Measurements from ENCODE around the gene ARHGEF25. TPM values are rescaled to one million over a fixed set of nuclear protein-coding genes. Genes with fewer than 3 reads are reported as not detected.

The ARHGEF25 gene
- total RNA-seq, 1 donor from 2014 or later: 9.7 TPM

DNA sequence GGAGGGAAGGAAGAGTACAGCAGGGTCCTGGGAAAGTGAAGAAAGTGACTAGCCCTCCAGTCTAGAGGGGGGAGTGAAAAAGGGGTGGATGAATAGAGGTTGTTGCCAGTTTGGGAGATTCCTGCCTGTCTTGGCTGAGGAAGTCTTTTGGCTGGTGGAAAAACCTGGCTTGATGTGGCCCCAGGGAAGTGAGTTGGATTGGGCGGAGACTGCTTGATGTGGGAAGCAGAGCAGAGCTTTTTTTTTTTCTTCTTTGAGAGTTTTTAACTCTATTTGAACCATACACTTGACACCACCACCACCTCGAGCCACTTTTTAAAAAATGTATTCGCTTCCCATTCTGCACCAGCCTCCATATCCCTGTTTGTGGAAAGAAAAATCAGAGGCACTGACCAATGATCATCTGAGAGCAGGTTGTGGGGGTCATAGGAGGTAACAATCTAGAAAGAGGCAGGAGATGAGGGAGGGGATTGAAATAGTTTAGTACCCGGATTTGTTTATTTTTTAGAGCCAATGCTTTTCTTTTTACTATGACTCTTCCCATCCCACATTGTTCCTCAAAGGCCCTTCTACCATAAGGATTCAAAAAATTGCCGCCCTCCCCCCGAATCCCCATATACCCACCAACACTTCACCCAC lies 7.3 kb upstream of the ARHGEF25 start:
- Histone ChIP-seq H3K36me3 (peaks cover 45% of the 10 kb centered on the region), H3K27me3 (ENCODE audit: low read depth) (no peaks in the 10 kb centered on the region), H3K4me1 (peaks cover 58% of the 10 kb centered on the region), H3K4me3 (peak overlapping the region; percentile 83), H3K9me3 (replicated peaks) (no peaks in the 10 kb centered on the region), H3K27ac (replicated peaks) (peak overlapping the region; percentile 92)
- intact Hi-C loops (cut with micrococcal nuclease): no loop called here
- TF ChIP-seq, protein P1, sequence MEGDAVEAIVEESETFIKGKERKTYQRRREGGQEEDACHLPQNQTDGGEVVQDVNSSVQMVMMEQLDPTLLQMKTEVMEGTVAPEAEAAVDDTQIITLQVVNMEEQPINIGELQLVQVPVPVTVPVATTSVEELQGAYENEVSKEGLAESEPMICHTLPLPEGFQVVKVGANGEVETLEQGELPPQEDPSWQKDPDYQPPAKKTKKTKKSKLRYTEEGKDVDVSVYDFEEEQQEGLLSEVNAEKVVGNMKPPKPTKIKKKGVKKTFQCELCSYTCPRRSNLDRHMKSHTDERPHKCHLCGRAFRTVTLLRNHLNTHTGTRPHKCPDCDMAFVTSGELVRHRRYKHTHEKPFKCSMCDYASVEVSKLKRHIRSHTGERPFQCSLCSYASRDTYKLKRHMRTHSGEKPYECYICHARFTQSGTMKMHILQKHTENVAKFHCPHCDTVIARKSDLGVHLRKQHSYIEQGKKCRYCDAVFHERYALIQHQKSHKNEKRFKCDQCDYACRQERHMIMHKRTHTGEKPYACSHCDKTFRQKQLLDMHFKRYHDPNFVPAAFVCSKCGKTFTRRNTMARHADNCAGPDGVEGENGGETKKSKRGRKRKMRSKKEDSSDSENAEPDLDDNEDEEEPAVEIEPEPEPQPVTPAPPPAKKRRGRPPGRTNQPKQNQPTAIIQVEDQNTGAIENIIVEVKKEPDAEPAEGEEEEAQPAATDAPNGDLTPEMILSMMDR (IDR thresholded peaks at IDR 0.05; ENCODE audit: borderline replicate concordance): no peak
- DNase-seq: peak; percentile 54

DNA sequence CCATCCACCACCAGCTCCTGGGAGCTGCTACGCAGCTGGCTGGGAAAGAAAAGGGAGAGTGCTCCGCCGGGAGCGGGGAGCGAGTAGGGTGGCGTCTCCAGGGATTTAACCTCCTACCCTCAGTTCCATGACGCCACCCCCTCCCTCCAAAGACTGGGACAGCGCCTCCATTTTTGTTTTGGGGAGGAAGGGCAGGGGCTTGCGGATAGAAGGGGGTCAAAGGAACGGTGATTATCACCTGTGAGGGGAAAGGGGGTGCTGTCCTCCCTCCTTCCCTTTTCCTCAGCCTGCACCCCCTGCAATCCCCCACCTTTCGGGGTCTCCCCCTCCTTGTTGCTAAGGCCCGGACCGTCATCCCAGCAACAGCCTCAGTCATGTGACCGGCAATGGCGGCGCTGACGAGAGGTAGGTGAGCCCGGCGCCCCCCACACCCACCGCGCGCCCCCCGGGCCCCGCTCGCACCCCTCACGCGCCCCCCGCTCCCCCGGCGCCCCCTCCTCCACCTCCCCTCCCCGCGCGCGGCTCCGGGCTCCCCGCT lies 6.7 kb upstream of the ARHGEF25 start, which contains the start of gene DTX3:
DTX3 (plus strand) TSS at position 371 of the 538 bp plus-strand sequence. CDS start 1,694 bp downstream, outside the sequence.
- Histone ChIP-seq H3K36me3 (peaks cover 39% of the 10 kb centered on the region), H3K9me3 (replicated peaks) (no peaks in the 10 kb centered on the region), H3K4me3 (peak within 1 kb of the TSS; percentile 83), H3K27ac (replicated peaks) (peak within 1 kb of the TSS; percentile 92), H3K27me3 (ENCODE audit: low read depth) (no peaks in the 10 kb centered on the region), H3K4me1 (peaks cover 64% of the 10 kb centered on the region)
- TF ChIP-seq, protein P1 (IDR thresholded peaks at IDR 0.05; ENCODE audit: borderline replicate concordance): no peak
- DNase-seq: no peak
- intact Hi-C loops (cut with micrococcal nuclease): no loop called here

DNA sequence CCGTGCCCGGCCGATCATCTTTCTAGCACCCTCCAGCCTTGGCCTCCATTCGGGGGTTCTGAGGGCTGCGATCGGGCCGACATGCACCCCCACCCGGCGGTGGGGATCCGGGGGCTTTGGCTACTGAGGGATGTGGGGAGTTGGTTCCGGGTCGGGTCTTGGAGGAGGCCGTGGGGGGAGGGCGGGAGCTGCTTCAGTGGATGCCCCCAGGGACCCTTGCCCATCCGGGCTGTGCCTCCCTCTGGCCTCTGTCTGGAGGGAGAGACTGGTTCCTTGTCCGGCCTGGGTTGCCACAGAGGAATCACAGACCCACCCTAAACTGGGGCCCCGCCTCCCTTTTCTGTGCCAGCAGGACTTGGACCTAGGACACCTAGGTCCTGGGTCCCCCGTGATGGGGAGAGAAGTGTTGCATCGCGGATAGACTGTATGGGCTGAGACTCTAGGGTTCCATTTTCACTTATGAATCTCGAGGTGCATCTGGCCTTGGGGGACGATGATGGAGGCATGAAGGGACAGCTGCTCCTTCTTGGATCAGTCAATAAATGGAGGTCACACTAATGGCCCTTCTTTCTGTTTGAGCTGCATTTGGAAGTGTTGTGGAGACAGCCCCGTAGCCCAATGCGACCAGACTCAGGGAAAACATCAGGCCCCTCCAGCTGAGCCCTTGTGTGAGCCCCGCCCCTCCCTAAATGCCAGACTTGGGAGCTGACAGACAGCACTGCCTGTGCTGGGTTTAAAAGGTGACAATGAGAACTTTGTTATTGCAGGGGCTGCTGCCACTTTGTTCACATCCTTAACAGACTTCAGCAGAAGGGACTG lies 6.0 kb upstream of the ARHGEF25 start:
- H3K27ac ChIP-seq (replicated peaks): peak overlapping the region; percentile 92
- H3K4me3 ChIP-seq: peak overlapping the region; percentile 83
- H3K36me3 ChIP-seq: peaks cover 32% of the 10 kb centered on the region
- intact Hi-C loops (cut with micrococcal nuclease): no loop called here
- peak; percentile 55 for DNase-seq
- TF ChIP-seq, protein P1 (IDR thresholded peaks at IDR 0.05; ENCODE audit: borderline replicate concordance): no peak
- H3K4me1 ChIP-seq: peaks cover 70% of the 10 kb centered on the region
- no peaks in the 10 kb centered on the region for H3K27me3 ChIP-seq (ENCODE audit: low read depth)
- no peaks in the 10 kb centered on the region for H3K9me3 ChIP-seq (replicated peaks)

DNA sequence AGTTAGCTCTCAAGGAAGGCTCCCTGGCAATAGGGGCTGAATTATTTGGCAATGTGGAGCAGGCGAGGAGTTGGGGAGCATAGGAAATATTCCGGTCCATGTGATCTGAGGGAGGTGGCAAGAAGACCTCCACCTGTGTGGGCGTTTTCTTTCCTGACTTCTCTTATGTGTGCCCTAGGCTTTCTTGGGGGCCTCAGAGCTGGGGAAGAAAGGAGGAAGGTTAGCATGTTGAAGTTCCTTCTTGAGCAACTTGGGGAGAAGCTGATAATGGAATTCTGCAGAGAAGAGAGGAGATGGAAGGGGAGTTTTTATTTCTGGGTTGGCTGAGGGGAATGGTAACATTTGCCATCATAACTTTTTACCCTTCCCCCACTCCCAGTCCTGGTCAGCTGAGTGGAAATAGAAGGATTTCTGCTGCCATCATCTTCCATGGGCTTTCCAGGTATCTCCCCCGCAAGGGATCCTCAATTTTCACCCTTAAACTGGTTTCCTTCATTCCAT lies 5.4 kb upstream of the ARHGEF25 start:
- no peak for DNase-seq
- H3K27ac ChIP-seq (replicated peaks): peak overlapping the region; percentile 92
- TF ChIP-seq, protein P1 (IDR thresholded peaks at IDR 0.05; ENCODE audit: borderline replicate concordance): no peak
- peaks cover 77% of the 10 kb centered on the region for H3K4me1 ChIP-seq
- H3K36me3 ChIP-seq: peaks cover 26% of the 10 kb centered on the region
- H3K4me3 ChIP-seq: peak overlapping the region; percentile 83
- intact Hi-C loops (cut with micrococcal nuclease): no loop called here
- H3K9me3 ChIP-seq (replicated peaks): no peaks in the 10 kb centered on the region
- H3K27me3 ChIP-seq (ENCODE audit: low read depth): no peaks in the 10 kb centered on the region

DNA sequence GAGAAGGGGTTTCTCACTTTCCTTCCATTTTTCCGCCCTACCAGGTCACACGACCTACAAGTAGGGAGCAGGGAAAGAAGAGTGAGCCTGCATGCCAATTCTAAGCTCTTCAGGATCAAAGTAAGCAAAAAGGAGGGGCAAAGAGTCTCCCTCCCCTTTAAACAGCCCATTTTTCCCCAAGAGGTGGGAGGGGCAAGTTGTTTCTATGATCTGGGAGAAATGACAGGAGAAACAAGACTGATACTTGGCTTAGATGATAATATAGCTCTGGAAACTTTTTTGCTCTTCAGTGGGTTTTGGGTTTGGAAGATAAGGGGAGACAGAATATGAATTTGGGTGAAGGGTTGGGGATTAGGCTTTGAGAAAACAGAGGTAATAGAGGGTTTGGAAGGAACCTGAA lies 4.8 kb upstream of the ARHGEF25 start:
- Histone ChIP-seq H3K9me3 (replicated peaks) (no peaks in the 10 kb centered on the region), H3K4me1 (peaks cover 82% of the 10 kb centered on the region), H3K27me3 (ENCODE audit: low read depth) (no peaks in the 10 kb centered on the region), H3K4me3 (peak overlapping the region; percentile 83), H3K27ac (replicated peaks) (peak overlapping the region; percentile 92), H3K36me3 (peaks cover 20% of the 10 kb centered on the region)
- intact Hi-C loops (cut with micrococcal nuclease): no loop called here
- DNase-seq: no peak
- TF ChIP-seq, protein P1 (IDR thresholded peaks at IDR 0.05; ENCODE audit: borderline replicate concordance): no peak

All from left ventricle myocardium inferior (tissue), 1 donor.